K562 (cell line): ENCODE measurements around the gene FHIT. TPM values are rescaled to one million over a fixed set of nuclear protein-coding genes. Genes with fewer than 3 reads are reported as not detected.

ENCODE experiments used
- ATAC-seq: fragments of 200-7000 bp; cut with Tn5 transposase; 3 replicates; pipeline ENCODE4 v1.9.1; 2020; ENCODE audit warnings: moderate library complexity
- BruUV-seq: library from RNA; stranded (reverse); fragments of 400-500 nt; replicated peaks from 2 replicates; lab custom pipeline; 2021; lab: Mats Ljungman, UMichigan
- CTCF ChIA-PET: fragments of 300-600 bp; formaldehyde crosslinking; extraction: SDS; loops from one replicate; lab custom pipeline; 2021; ENCODE audit warnings: low intra/inter-chr PET ratio; lab: Yijun Ruan, JAX
- POLR2A ChIA-PET: fragments of 300-600, 350-650 bp; sonication (Branson Sonifier 250); formaldehyde crosslinking; extraction: SDS; loops from one replicate; lab custom pipeline; 2021; ENCODE audit warnings: antibody characterized with exemption, inconsistent platforms; lab: Yijun Ruan, JAX
- DNase-seq, 4 experiments: peaks; one replicate each; pipeline versions ENCODE4 v3.0.0 to v3.0.0-alpha.2; 2011 to 2018; ENCODE audit warnings: low spot score in 3 of 4, mixed read lengths in 3 of 4; ENCODE audit errors: extremely low read depth in 1 of 4
- FAIRE-seq: peaks from 2 replicates; lab custom pipeline; 2011; peaks lifted over from hg19 to GRCh38; lab: Jason Lieb, UNC
- H2AFZ ChIP-seq: 2 replicates; pipeline ENCODE4 v1.6.0; 2011; ENCODE audit warnings: low read depth, low read length, control low read depth, inconsistent platforms
- H3K27ac ChIP-seq: fragments of 200-600 bp; 3 replicates; pipeline ENCODE4 v1.8.0; 2011; ENCODE audit warnings: low read depth, mild to moderate bottlenecking, control low read depth, inconsistent platforms, low read length, moderate library complexity, mixed read lengths; ENCODE audit errors: extremely low read depth
- H3K27me3 ChIP-seq, 2 experiments: fragments of 300-600 bp in 1 of 2; 2 replicates in 1 of 2; 3 replicates in 1 of 2; pipeline versions ENCODE4 v1.6.0 to v1.8.0; 2011; ENCODE audit warnings: inconsistent platforms in 2 of 2, low read length in 2 of 2, mild to moderate bottlenecking in 1 of 2, mixed read lengths in 1 of 2, moderate library complexity in 1 of 2; ENCODE audit not compliant: control insufficient read depth in 2 of 2, insufficient read depth in 2 of 2
- H3K36me3 ChIP-seq: fragments of 300-600 bp; 3 replicates; pipeline ENCODE4 v1.8.0; 2011; ENCODE audit warnings: mild to moderate bottlenecking, low read length, inconsistent platforms; ENCODE audit not compliant: control insufficient read depth, insufficient read depth
- H3K4me1 ChIP-seq, 2 experiments: fragments of 200-600 bp in 1 of 2; replicated peaks in 1 of 2; 2 replicates in 1 of 2; 3 replicates in 1 of 2; pipeline versions ENCODE4 v1.5.1 to v1.8.0; 2011; ENCODE audit warnings: inconsistent platforms in 2 of 2, low read length in 2 of 2, mild to moderate bottlenecking in 1 of 2, mixed read lengths in 1 of 2, moderate library complexity in 1 of 2; ENCODE audit not compliant: control insufficient read depth in 2 of 2, insufficient read depth in 2 of 2
- H3K4me2 ChIP-seq: 2 replicates; pipeline ENCODE4 v1.6.1; 2011; ENCODE audit warnings: low read length, control low read depth, inconsistent platforms, mixed read lengths; ENCODE audit not compliant: insufficient read depth
- H3K4me3 ChIP-seq: fragments of 200-600 bp; sonication (generic), shearing (Covaris generic); 2 replicates; pipeline ENCODE4 v1.5.1; 2016; ENCODE audit warnings: control low read depth, inconsistent platforms
- H3K79me2 ChIP-seq: fragments of 200-600 bp; 3 replicates; pipeline ENCODE4 v1.8.0; 2011; ENCODE audit warnings: low read length, inconsistent platforms; ENCODE audit not compliant: control insufficient read depth, insufficient read depth
- H3K9ac ChIP-seq, 2 experiments: 2 replicates each; pipeline versions ENCODE4 v1.6.0 to v1.6.1; 2011; ENCODE audit warnings: low read depth in 2 of 2, low read length in 2 of 2, control low read depth in 1 of 2, inconsistent platforms in 1 of 2, mild to moderate bottlenecking in 1 of 2, mixed read lengths in 1 of 2; ENCODE audit not compliant: insufficient read depth in 1 of 2
- H3K9me1 ChIP-seq: one replicate; pipeline ENCODE4 v1.6.0; 2011; ENCODE audit warnings: inconsistent platforms, mild to moderate bottlenecking, low read length, moderate library complexity; ENCODE audit not compliant: control insufficient read depth, insufficient read depth
- H3K9me3 ChIP-seq: replicated peaks from 2 replicates; pipeline ENCODE4 v1.5.1; 2011; ENCODE audit warnings: low read depth, low read length, inconsistent platforms; ENCODE audit not compliant: control insufficient read depth, insufficient read depth
- H4K20me1 ChIP-seq: replicated peaks from 2 replicates; pipeline ENCODE4 v1.6.1; 2011; ENCODE audit warnings: low read length, inconsistent platforms, mixed read lengths; ENCODE audit not compliant: control insufficient read depth, insufficient read depth
- BHLHE40 ChIP-seq: IDR thresholded peaks from 2 replicates; pipeline ENCODE4 v1.6.1; 2011; ENCODE audit warnings: low read length, improper control_type of control experiment
- BMI1 ChIP-seq: fragments of 150-350 bp; IDR thresholded peaks from 2 replicates; pipeline ENCODE4 v1.6.1; 2014; ENCODE audit warnings: low read length
- CEBPG ChIP-seq, 3 experiments: fragments of 200-800 bp in 1 of 3; sonication (Bioruptor generic) in 1 of 3; sonication (generic) in 1 of 3; formaldehyde crosslinking in 1 of 3; IDR thresholded peaks in 2 of 3; conservative IDR thresholded peaks in 1 of 3; 2 replicates each; pipeline versions ENCODE4 v1.6.1 to v1.8.0; 2016 to 2022; ENCODE audit warnings: missing compliant biosample characterization in 2 of 3, missing genetic modification characterization in 2 of 3, mild to moderate bottlenecking in 1 of 3, missing genetic modification reagents in 1 of 3
- CHCHD3 ChIP-seq: fragments of 250-450 bp; sonication (Bioruptor Pico); IDR thresholded peaks from 2 replicates; pipeline ENCODE4 v2.1.2; 2022; ENCODE audit warnings: mild to moderate bottlenecking
- EGR1 ChIP-seq: fragments of 450-650 bp; conservative IDR thresholded peaks from 2 replicates; pipeline ENCODE4 v1.6.1; 2017; ENCODE audit warnings: mild to moderate bottlenecking
- JUND ChIP-seq, 2 experiments: IDR thresholded peaks; 2 replicates in 1 of 2; 3 replicates in 1 of 2; pipeline ENCODE4 v1.6.1; 2011; ENCODE audit warnings: borderline replicate concordance in 2 of 2, low read depth in 2 of 2, low read length in 2 of 2, improper control_type of control experiment in 1 of 2, missing biosample characterization in 1 of 2, missing genetic modification characterization in 1 of 2, missing genetic modification reagents in 1 of 2
- MYC ChIP-seq, 2 experiments: fragments of 250-450 bp in 1 of 2; sonication (Bioruptor Pico) in 1 of 2; IDR thresholded peaks; 2 replicates each; pipeline versions ENCODE4 v1.5.1 to v1.6.1; 2012 to 2021; ENCODE audit warnings: low read depth in 2 of 2, borderline replicate concordance in 1 of 2, improper control_type of control experiment in 1 of 2, low read length in 1 of 2, mild to moderate bottlenecking in 1 of 2, moderate library complexity in 1 of 2
- SMAD4 ChIP-seq: fragments of 250-450 bp; sonication (Bioruptor Pico); conservative IDR thresholded peaks from 2 replicates; pipeline ENCODE4 v1.8.0; 2021; ENCODE audit warnings: inconsistent platforms, mild to moderate bottlenecking, moderate library complexity
- TAF7 ChIP-seq: fragments of 450-650 bp; IDR thresholded peaks from 2 replicates; pipeline ENCODE4 v1.6.1; 2016; ENCODE audit warnings: missing genetic modification characterization, missing compliant biosample characterization
- TBP ChIP-seq: optimal IDR thresholded peaks from 2 replicates; pipeline ENCODE3; 2011; ENCODE audit warnings: low read depth, low read length, improper control_type of control experiment
- TCFL5 ChIP-seq: fragments of 250-450 bp; sonication (Bioruptor Pico); conservative IDR thresholded peaks from 2 replicates; pipeline ENCODE4 v1.6.1; 2021; ENCODE audit warnings: mild to moderate bottlenecking, moderate library complexity, matching md5 sums
- TRIM28 ChIP-seq: fragments of 450-650 bp; IDR thresholded peaks from 2 replicates; pipeline ENCODE4 v1.6.1; 2017
- ZNF23 ChIP-seq: fragments of 250-450 bp; sonication (Bioruptor Pico); IDR thresholded peaks from 2 replicates; pipeline ENCODE4 v1.4.0; 2020; ENCODE audit warnings: mild to moderate bottlenecking
- ZNF316 ChIP-seq: fragments of 450-650 bp; IDR thresholded peaks from 2 replicates; pipeline ENCODE4 v1.6.1; 2016
- WGBS: fragments of 100-300 bp; shearing (Covaris generic); methylation state at CpG from one replicate; pipeline ENCODE4 v1.1.6; 2016; ENCODE audit warnings: low coverage, mixed read lengths; ENCODE audit not compliant: insufficient coverage; ENCODE audit errors: missing lambda C conversion rate; 5-methylcytosine and 5-hydroxymethylcytosine counted together
- in situ Hi-C: fragments of 300-500 bp; cut with MboI; formaldehyde crosslinking; loops from 4 replicates; pipeline ENCODE4 v1.15.0; 2018; ENCODE audit warnings: inconsistent platforms, mixed read lengths
- intact Hi-C: fragments of 100-400 bp; cut with micrococcal nuclease; formaldehyde crosslinking; loops from 2 replicates; pipeline ENCODE4 v1.14.2; 2022
- polyA plus RNA-seq, 8 experiments: library from polyadenylated mRNA; depleted of rRNA in 4 of 8; stranded (reverse) in 5 of 8; unstranded in 3 of 8; fragments of >200 nt; fragmentation: Nextera tagmentation in 2 of 8; fragmentation: Illumina TruSeq in 1 of 8; extraction: Ambion mirVana in 2 of 8; extraction: Trizol in 1 of 8; gene quantifications; 2 replicates each; pipeline versions ENCODE4 v1.2.1 to v1.2.3, GENCODE V29; 2011 to 2014; ENCODE audit warnings: inconsistent platforms in 1 of 8, missing spikeins in 1 of 8
- total RNA-seq, 7 experiments: library from RNA; depleted of rRNA in 6 of 7; stranded (reverse); fragments of >200 nt in 6 of 7; fragmentation: Illumina TruSeq in 2 of 7; extraction: Trizol in 2 of 7; gene quantifications; 2 replicates each; pipeline versions ENCODE4 v1.2.1 to v1.2.3, GENCODE V29; 2011 to 2021; ENCODE audit warnings: low replicate concordance in 1 of 7
- TF ChIP-seq, protein P1 (sequence below): sonication (generic); formaldehyde crosslinking; IDR thresholded peaks from 2 replicates; pipeline ENCODE4 v1.8.0; 2022; ENCODE audit warnings: mild to moderate bottlenecking, missing genetic modification reagents

FHIT gene
- total and polyA plus RNA-seq, 9 of the 15 experiments (the other 6 are each of a cell fraction or from before 2014, with no cell fraction given): 1.7 to 9.1 (median 4.3) TPM

GRCh38 chr3:60708191-60708975 is 542.9 kb downstream of the FHIT start:
- intact Hi-C loops (no loop called here), in situ Hi-C loops (no loop called here)
- Histone ChIP-seq H3K4me1 (no peaks in the 10 kb centered on the region), H3K27me3 (no peaks in the 10 kb centered on the region), H3K4me3 (no peak overlapping the region), H3K36me3 (no peaks in the 10 kb centered on the region), H2AFZ (no peak overlapping the region), H3K9ac (no peak overlapping the region), H3K27ac (no peak overlapping the region), H4K20me1 (no peaks in the 10 kb centered on the region), H3K79me2 (no peaks in the 10 kb centered on the region), H3K4me2 (no peak overlapping the region), H3K9me1 (no peaks in the 10 kb centered on the region), H3K9me3 (no peaks in the 10 kb centered on the region)
- CTCF ChIA-PET: no interaction called here
- ATAC-seq (no peak), FAIRE-seq (no peak), DNase-seq (no peak)
- WGBS: 14% methylated on average over 1 of the region's 1 CpG
- no peak for TF ChIP-seq TCFL5
- no TSS peak for BruUV-seq
- POLR2A ChIA-PET: no interaction called here

DNA sequence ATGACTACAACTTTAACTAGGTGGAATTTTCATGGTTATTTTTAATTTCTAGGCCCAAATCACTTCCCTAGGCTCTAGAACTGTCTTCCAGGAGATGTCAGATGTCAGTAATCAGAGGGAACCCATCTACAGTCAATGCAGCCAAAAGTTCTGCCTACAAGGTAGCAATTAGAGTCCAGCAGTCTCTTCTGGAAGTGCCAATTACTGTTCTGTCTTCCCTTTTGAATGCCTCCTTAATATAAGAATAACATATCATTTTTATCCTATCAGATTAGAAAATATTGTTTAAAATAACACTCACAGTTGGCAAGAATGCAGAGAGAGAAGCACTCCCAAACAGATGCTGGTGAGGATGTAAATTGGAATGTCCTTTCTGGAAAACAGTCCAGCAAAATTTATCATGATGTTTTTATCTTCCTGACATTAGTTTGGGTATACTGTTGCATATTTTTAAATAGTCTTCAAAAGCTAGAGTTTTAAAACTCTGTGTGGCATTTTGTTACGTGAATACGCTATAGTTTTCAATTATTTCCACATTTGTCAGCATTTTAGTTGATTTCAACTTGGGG is 543.7 kb downstream of the FHIT start:
- FAIRE-seq: no peak
- no peak for ATAC-seq
- no peak for DNase-seq
- H3K4me2 ChIP-seq: no peak overlapping the region
- no peaks in the 10 kb centered on the region for H3K36me3 ChIP-seq
- no peaks in the 10 kb centered on the region for H3K9me1 ChIP-seq
- no peaks in the 10 kb centered on the region for H3K79me2 ChIP-seq
- BruUV-seq: no TSS peak
- H3K27ac ChIP-seq: no peak overlapping the region
- no peak overlapping the region for H3K4me3 ChIP-seq
- H2AFZ ChIP-seq: no peak overlapping the region
- no peaks in the 10 kb centered on the region for H3K4me1 ChIP-seq
- no peaks in the 10 kb centered on the region for H3K27me3 ChIP-seq
- H3K9me3 ChIP-seq: no peaks in the 10 kb centered on the region
- POLR2A ChIA-PET: no interaction called here
- no peak overlapping the region for H3K9ac ChIP-seq
- WGBS: no CpG with 5 or more reads among the region's 2 CpGs
- intact Hi-C loops: no loop called here
- CTCF ChIA-PET: no interaction called here
- H4K20me1 ChIP-seq: no peaks in the 10 kb centered on the region
- in situ Hi-C loops: no loop called here
- TF ChIP-seq CEBPG (CRISPR knock-in tag; IDR thresholded peaks at IDR 0.05) (no peak), CEBPG (tag; conservative IDR thresholded peaks at IDR 0.05 in 1 of 2, IDR thresholded peaks at IDR 0.05 in 1 of 2) (no peak), ZNF23 (CRISPR knock-in tag) (no peak), TAF7 (tag) (no peak), MYC (IDR thresholded peaks at IDR 0.05; ENCODE audit: low read depth, low read length) (no peak), MYC (CRISPR knock-in tag; IDR thresholded peaks at IDR 0.05; ENCODE audit: borderline replicate concordance, low read depth) (no peak), JUND (IDR thresholded peaks at IDR 0.05; ENCODE audit: borderline replicate concordance, low read depth, low read length) (no peak), JUND (tag; IDR thresholded peaks at IDR 0.05; ENCODE audit: borderline replicate concordance, low read depth, low read length) (no peak), CHCHD3 (CRISPR knock-in tag) (no peak), TBP (no peak), EGR1 (no peak), SMAD4 (CRISPR knock-in tag) (no peak), ZNF316 (no peak), TRIM28 (no peak), BMI1 (no peak), BHLHE40 (no peak)
- TF ChIP-seq, protein P1, sequence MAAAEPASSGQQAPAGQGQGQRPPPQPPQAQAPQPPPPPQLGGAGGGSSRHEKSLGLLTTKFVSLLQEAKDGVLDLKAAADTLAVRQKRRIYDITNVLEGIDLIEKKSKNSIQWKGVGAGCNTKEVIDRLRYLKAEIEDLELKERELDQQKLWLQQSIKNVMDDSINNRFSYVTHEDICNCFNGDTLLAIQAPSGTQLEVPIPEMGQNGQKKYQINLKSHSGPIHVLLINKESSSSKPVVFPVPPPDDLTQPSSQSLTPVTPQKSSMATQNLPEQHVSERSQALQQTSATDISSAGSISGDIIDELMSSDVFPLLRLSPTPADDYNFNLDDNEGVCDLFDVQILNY (CRISPR knock-in tag): no peak
